ENCODE data around the gene PIGM. TPM values are rescaled to one million over a fixed set of nuclear protein-coding genes. Genes with fewer than 3 reads are reported as not detected.

Gene PIGM
- total RNA-seq, 1 donor from 2014 or later, result 5.9 TPM

DNA sequence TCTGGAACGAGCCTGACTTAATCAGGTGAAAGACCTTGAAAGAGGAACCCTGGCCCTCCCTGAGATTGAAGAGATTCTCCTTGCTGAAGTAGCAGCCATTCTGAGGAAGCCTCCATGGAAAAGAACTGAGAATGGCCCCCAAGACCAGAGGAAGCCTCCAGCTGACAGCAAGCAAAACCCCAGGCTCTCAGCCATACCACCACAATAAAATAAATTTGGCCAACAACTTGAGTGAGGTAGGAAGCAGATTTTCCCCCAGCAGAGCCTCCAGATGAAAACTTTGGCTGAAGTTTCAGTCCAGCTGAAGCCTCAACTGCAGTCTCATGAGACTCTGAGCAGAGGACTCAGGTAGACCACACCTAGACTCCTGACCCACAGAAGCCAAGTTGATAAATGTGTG, 43.8 kb downstream of the PIGM start:
- no peak overlapping the region for H3K4me3 Mint-ChIP-seq (ENCODE audit: unreplicated experiment)
- H3K36me3 Mint-ChIP-seq (ENCODE audit: unreplicated experiment), result no peaks in the 10 kb centered on the region
- no peaks in the 10 kb centered on the region for H3K4me1 Mint-ChIP-seq (ENCODE audit: low read depth, unreplicated experiment)
- DNase-seq, result no peak
- no peaks in the 10 kb centered on the region for H3K9me3 Mint-ChIP-seq (ENCODE audit: unreplicated experiment)
- H3K27me3 Mint-ChIP-seq (ENCODE audit: unreplicated experiment), result no peaks in the 10 kb centered on the region
- TF ChIP-seq, protein P1, sequence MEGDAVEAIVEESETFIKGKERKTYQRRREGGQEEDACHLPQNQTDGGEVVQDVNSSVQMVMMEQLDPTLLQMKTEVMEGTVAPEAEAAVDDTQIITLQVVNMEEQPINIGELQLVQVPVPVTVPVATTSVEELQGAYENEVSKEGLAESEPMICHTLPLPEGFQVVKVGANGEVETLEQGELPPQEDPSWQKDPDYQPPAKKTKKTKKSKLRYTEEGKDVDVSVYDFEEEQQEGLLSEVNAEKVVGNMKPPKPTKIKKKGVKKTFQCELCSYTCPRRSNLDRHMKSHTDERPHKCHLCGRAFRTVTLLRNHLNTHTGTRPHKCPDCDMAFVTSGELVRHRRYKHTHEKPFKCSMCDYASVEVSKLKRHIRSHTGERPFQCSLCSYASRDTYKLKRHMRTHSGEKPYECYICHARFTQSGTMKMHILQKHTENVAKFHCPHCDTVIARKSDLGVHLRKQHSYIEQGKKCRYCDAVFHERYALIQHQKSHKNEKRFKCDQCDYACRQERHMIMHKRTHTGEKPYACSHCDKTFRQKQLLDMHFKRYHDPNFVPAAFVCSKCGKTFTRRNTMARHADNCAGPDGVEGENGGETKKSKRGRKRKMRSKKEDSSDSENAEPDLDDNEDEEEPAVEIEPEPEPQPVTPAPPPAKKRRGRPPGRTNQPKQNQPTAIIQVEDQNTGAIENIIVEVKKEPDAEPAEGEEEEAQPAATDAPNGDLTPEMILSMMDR (IDR thresholded peaks at IDR 0.05; ENCODE audit: partially characterized antibody, unreplicated experiment), result no peak
- H3K27ac Mint-ChIP-seq (ENCODE audit: unreplicated experiment), result no peak overlapping the region

- peaks cover 2% of the 10 kb centered on the region for H3K4me1 Mint-ChIP-seq (ENCODE audit: low read depth, unreplicated experiment)
- no peak for DNase-seq
- H3K27me3 Mint-ChIP-seq (ENCODE audit: unreplicated experiment), result no peaks in the 10 kb centered on the region
- peaks cover 2% of the 10 kb centered on the region for H3K9me3 Mint-ChIP-seq (ENCODE audit: unreplicated experiment)
- H3K4me3 Mint-ChIP-seq (ENCODE audit: unreplicated experiment), result no peak overlapping the region
- no peak overlapping the region for H3K27ac Mint-ChIP-seq (ENCODE audit: unreplicated experiment)
- TF ChIP-seq, protein P1 (IDR thresholded peaks at IDR 0.05; ENCODE audit: partially characterized antibody, unreplicated experiment), result no peak
- peaks cover 3% of the 10 kb centered on the region for H3K36me3 Mint-ChIP-seq (ENCODE audit: unreplicated experiment)
Measured at GRCh38 chr1:159987186-159987585, 44.6 kb downstream of the PIGM start.

GRCh38 chr1:159986531-159986930, 45.3 kb downstream of the PIGM start:
- TF ChIP-seq, protein P1 (IDR thresholded peaks at IDR 0.05; ENCODE audit: partially characterized antibody, unreplicated experiment), result no peak
- Mint-ChIP-seq H3K4me1 (ENCODE audit: low read depth, unreplicated experiment) (peaks cover 6% of the 10 kb centered on the region), H3K27ac (ENCODE audit: unreplicated experiment) (no peak overlapping the region), H3K27me3 (ENCODE audit: unreplicated experiment) (no peaks in the 10 kb centered on the region), H3K9me3 (ENCODE audit: unreplicated experiment) (peaks cover 6% of the 10 kb centered on the region), H3K4me3 (ENCODE audit: unreplicated experiment) (no peak overlapping the region), H3K36me3 (ENCODE audit: unreplicated experiment) (peaks cover 8% of the 10 kb centered on the region)
- DNase-seq, result no peak

- H3K4me3 Mint-ChIP-seq (ENCODE audit: unreplicated experiment), result no peak overlapping the region
- H3K27me3 Mint-ChIP-seq (ENCODE audit: unreplicated experiment), result no peaks in the 10 kb centered on the region
- peaks cover 8% of the 10 kb centered on the region for H3K36me3 Mint-ChIP-seq (ENCODE audit: unreplicated experiment)
- peaks cover 6% of the 10 kb centered on the region for H3K4me1 Mint-ChIP-seq (ENCODE audit: low read depth, unreplicated experiment)
- TF ChIP-seq, protein P1 (IDR thresholded peaks at IDR 0.05; ENCODE audit: partially characterized antibody, unreplicated experiment), result no peak
- H3K9me3 Mint-ChIP-seq (ENCODE audit: unreplicated experiment), result peaks cover 6% of the 10 kb centered on the region
- no peak for DNase-seq
- no peak overlapping the region for H3K27ac Mint-ChIP-seq (ENCODE audit: unreplicated experiment)
Measured at GRCh38 chr1:159986093-159986492, 45.7 kb downstream of the PIGM start.

GRCh38 chr1:159985473-159985872, 46.3 kb downstream of the PIGM start:
- Mint-ChIP-seq H3K9me3 (ENCODE audit: unreplicated experiment) (peaks cover 6% of the 10 kb centered on the region), H3K4me1 (ENCODE audit: low read depth, unreplicated experiment) (peaks cover 6% of the 10 kb centered on the region), H3K27ac (ENCODE audit: unreplicated experiment) (no peak overlapping the region), H3K4me3 (ENCODE audit: unreplicated experiment) (no peak overlapping the region), H3K36me3 (ENCODE audit: unreplicated experiment) (peaks cover 8% of the 10 kb centered on the region), H3K27me3 (ENCODE audit: unreplicated experiment) (peaks cover 2% of the 10 kb centered on the region)
- no peak for DNase-seq
- TF ChIP-seq, protein P1 (IDR thresholded peaks at IDR 0.05; ENCODE audit: partially characterized antibody, unreplicated experiment), result no peak

Measured in glutamatergic neuron (in vitro differentiated cells).